Measurements from ENCODE around the gene VCP.

DNA sequence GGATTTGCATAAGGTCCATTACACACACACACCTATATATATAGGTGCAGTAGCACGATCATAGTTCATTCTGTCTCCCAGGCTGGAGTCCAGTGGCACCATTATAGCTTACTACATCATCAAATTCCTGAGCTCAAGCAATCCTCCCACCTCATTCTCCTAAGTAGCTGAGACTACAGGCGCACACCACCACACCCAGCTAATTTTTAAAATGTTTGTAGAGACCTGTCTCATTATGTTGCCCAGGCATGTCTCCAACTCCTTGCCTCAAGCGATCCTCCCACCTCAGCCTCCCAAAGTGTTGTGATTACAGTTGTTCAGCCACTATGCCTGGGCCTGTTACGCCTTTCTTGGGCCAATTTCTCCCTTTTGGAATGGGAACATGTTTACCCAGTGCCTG lies 43.2 kb downstream of the VCP start:
- no peak for TF ChIP-seq CTCF (IDR thresholded peaks at IDR 0.05)
- no peak for TF ChIP-seq POLR2A (IDR thresholded peaks at IDR 0.05; ENCODE audit: low read depth)
- TF ChIP-seq POLR2AphosphoS5 (IDR thresholded peaks at IDR 0.05), result no peak
- no peak for TF ChIP-seq EP300 (IDR thresholded peaks at IDR 0.05)

Data from esophagus muscularis mucosa (tissue), 4 donors.